ENCODE data around the gene GRM8.

GRM8 gene

GRCh38 chr7:127000725-127001124, 252.0 kb downstream of the GRM8 start:
- DNase-seq (ENCODE audit: low read depth in 2 of 2), result no peak

GRCh38 chr7:126996659-126997058, 256.1 kb downstream of the GRM8 start:
- no peak for DNase-seq (ENCODE audit: low read depth in 2 of 2)
- TF ChIP-seq CTCF (IDR thresholded peaks at IDR 0.05; ENCODE audit: low read depth, low read length), result no peak
- H3K4me3 ChIP-seq (replicated peaks in 1 of 2; ENCODE audit: low read depth in 2 of 2, low read length in 2 of 2), result no peak overlapping the region

More at GRCh38 chr7:127000725-127001124, 252.0 kb downstream of the GRM8 start:
- no peak for TF ChIP-seq CTCF (IDR thresholded peaks at IDR 0.05; ENCODE audit: low read depth, low read length)
- no peak overlapping the region for H3K4me3 ChIP-seq (replicated peaks in 1 of 2; ENCODE audit: low read depth in 2 of 2, low read length in 2 of 2)

GRCh38 chr7:126993626-126994213, 259.0 kb downstream of the GRM8 start:
- TF ChIP-seq CTCF (IDR thresholded peaks at IDR 0.05; ENCODE audit: low read depth, low read length), result no peak
- no peak overlapping the region for H3K4me3 ChIP-seq (replicated peaks in 1 of 2; ENCODE audit: low read depth in 2 of 2, low read length in 2 of 2)
- no peak for DNase-seq (ENCODE audit: low read depth in 2 of 2)

- no peak overlapping the region for H3K4me3 ChIP-seq (replicated peaks in 1 of 2; ENCODE audit: low read depth in 2 of 2, low read length in 2 of 2)
- no peak for TF ChIP-seq CTCF (IDR thresholded peaks at IDR 0.05; ENCODE audit: low read depth, low read length)
Observed at GRCh38 chr7:126988022-126988421, 264.7 kb downstream of the GRM8 start.

GRCh38 chr7:126979722-126980121, 273.0 kb downstream of the GRM8 start:
- TF ChIP-seq CTCF (IDR thresholded peaks at IDR 0.05; ENCODE audit: low read depth, low read length), result no peak
- no peak for DNase-seq (ENCODE audit: low read depth in 2 of 2)
- H3K4me3 ChIP-seq (replicated peaks in 1 of 2; ENCODE audit: low read depth in 2 of 2, low read length in 2 of 2), result no peak overlapping the region

More at GRCh38 chr7:126988022-126988421, 264.7 kb downstream of the GRM8 start:
- no peak for DNase-seq (ENCODE audit: low read depth in 2 of 2)

GRCh38 chr7:126978865-126979264, 273.9 kb downstream of the GRM8 start:
- TF ChIP-seq CTCF (IDR thresholded peaks at IDR 0.05; ENCODE audit: low read depth, low read length), result no peak
- no peak for DNase-seq (ENCODE audit: low read depth in 2 of 2)
- no peak overlapping the region for H3K4me3 ChIP-seq (replicated peaks in 1 of 2; ENCODE audit: low read depth in 2 of 2, low read length in 2 of 2)

- DNase-seq (ENCODE audit: low read depth in 2 of 2), result no peak
- no peak overlapping the region for H3K4me3 ChIP-seq (replicated peaks in 1 of 2; ENCODE audit: low read depth in 2 of 2, low read length in 2 of 2)
- no peak for TF ChIP-seq CTCF (IDR thresholded peaks at IDR 0.05; ENCODE audit: low read depth, low read length)
Observed at GRCh38 chr7:126973066-126973465, 279.7 kb downstream of the GRM8 start.

Measured in cardiac fibroblast (primary cell).